Measurements from ENCODE around the gene HCFC2. TPM values are rescaled to one million over a fixed set of nuclear protein-coding genes. Genes with fewer than 3 reads are reported as not detected.

HCFC2 gene
- total RNA-seq, 2 experiments from 2014 or later: 11.2 to 15.1 TPM

DNA sequence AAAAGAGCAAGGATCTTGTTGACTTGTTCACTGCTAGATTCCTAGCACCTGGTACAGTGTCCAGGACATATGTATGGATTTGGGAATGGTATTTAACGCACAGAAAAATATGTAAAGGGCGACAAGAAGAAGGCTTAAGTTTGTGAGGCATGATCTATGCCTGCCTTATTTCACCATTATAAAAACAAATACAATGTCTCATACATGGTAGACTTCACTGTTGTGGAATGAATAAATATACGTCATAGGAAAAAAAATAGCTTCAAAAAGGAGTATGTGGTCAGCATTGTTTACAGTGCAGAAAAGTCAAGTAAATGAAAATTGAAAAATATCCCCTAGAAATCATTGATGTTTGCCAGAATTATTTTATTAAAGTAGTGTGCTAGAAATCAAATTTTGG lies 30.0 kb downstream of the HCFC2 start:
- H3K4me3 Mint-ChIP-seq: no peak overlapping the region
- H3K9me3 Mint-ChIP-seq: no peaks in the 10 kb centered on the region
- TF ChIP-seq, protein P1, sequence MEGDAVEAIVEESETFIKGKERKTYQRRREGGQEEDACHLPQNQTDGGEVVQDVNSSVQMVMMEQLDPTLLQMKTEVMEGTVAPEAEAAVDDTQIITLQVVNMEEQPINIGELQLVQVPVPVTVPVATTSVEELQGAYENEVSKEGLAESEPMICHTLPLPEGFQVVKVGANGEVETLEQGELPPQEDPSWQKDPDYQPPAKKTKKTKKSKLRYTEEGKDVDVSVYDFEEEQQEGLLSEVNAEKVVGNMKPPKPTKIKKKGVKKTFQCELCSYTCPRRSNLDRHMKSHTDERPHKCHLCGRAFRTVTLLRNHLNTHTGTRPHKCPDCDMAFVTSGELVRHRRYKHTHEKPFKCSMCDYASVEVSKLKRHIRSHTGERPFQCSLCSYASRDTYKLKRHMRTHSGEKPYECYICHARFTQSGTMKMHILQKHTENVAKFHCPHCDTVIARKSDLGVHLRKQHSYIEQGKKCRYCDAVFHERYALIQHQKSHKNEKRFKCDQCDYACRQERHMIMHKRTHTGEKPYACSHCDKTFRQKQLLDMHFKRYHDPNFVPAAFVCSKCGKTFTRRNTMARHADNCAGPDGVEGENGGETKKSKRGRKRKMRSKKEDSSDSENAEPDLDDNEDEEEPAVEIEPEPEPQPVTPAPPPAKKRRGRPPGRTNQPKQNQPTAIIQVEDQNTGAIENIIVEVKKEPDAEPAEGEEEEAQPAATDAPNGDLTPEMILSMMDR (IDR thresholded peaks at IDR 0.05): no peak
- intact Hi-C loops (cut with DNase I, micrococcal nuclease): no loop called here
- no peak for DNase-seq
- no peak overlapping the region for H3K4me3 ChIP-seq (ENCODE audit: low read length)
- no peaks in the 10 kb centered on the region for H3K27me3 ChIP-seq (ENCODE audit: control insufficient read depth in 1 of 2, insufficient read depth in 2 of 2, low read length in 2 of 2)
- ATAC-seq (ENCODE audit: poor library complexity): no peak
- no peak overlapping the region for H3K27ac Mint-ChIP-seq
- POLR2A ChIA-PET: no interaction called here
- H3K27me3 Mint-ChIP-seq: no peaks in the 10 kb centered on the region
- H3K27ac ChIP-seq (ENCODE audit: low read depth in 1 of 2, low read length in 2 of 2): no peak overlapping the region
- no peaks in the 10 kb centered on the region for H3K4me1 Mint-ChIP-seq (ENCODE audit: low read depth)
- peaks cover 86% of the 10 kb centered on the region for H3K36me3 Mint-ChIP-seq (ENCODE audit: low read depth)
- H3K4me1 ChIP-seq (ENCODE audit: insufficient read depth, low read length): no peaks in the 10 kb centered on the region
- CTCF ChIA-PET: no interaction called here
- H3K36me3 ChIP-seq (ENCODE audit: insufficient read depth, low read length): peaks cover 62% of the 10 kb centered on the region
- no peaks in the 10 kb centered on the region for H3K9me3 ChIP-seq (ENCODE audit: control insufficient read depth in 1 of 2, insufficient read depth in 1 of 2, low read length in 2 of 2)

- H3K36me3 ChIP-seq (ENCODE audit: insufficient read depth, low read length): peaks cover 62% of the 10 kb centered on the region
- ChIA-PET CTCF (no interaction called here), POLR2A (no interaction called here)
- no peaks in the 10 kb centered on the region for H3K4me1 ChIP-seq (ENCODE audit: insufficient read depth, low read length)
- Mint-ChIP-seq H3K27me3 (no peaks in the 10 kb centered on the region), H3K27ac (no peak overlapping the region), H3K36me3 (ENCODE audit: low read depth) (peaks cover 77% of the 10 kb centered on the region), H3K4me1 (ENCODE audit: low read depth) (no peaks in the 10 kb centered on the region), H3K9me3 (no peaks in the 10 kb centered on the region), H3K4me3 (no peak overlapping the region)
- ATAC-seq (ENCODE audit: poor library complexity) (no peak), DNase-seq (no peak)
- TF ChIP-seq, protein P1 (IDR thresholded peaks at IDR 0.05): no peak
- no peak overlapping the region for H3K27ac ChIP-seq (ENCODE audit: low read depth in 1 of 2, low read length in 2 of 2)
- H3K9me3 ChIP-seq (ENCODE audit: control insufficient read depth in 1 of 2, insufficient read depth in 1 of 2, low read length in 2 of 2): no peaks in the 10 kb centered on the region
- intact Hi-C loops (cut with DNase I, micrococcal nuclease): no loop called here
- H3K4me3 ChIP-seq (ENCODE audit: low read length): no peak overlapping the region
- no peaks in the 10 kb centered on the region for H3K27me3 ChIP-seq (ENCODE audit: control insufficient read depth in 1 of 2, insufficient read depth in 2 of 2, low read length in 2 of 2)
These were observed 31.0 kb downstream of the HCFC2 start for GRCh38 chr12:104095289-104095688.

- intact Hi-C loops (cut with DNase I, micrococcal nuclease): no loop called here
- ChIA-PET CTCF (interaction anchor here (1.5 to 1.9 kb wide), 2 partner anchors 11 to 13 kb away, joined by 5 to 7 read pairs; no protein-coding TSS in a partner anchor), POLR2A (no interaction called here)
- peaks cover 59% of the 10 kb centered on the region for H3K36me3 ChIP-seq (ENCODE audit: insufficient read depth, low read length)
- Mint-ChIP-seq H3K9me3 (no peaks in the 10 kb centered on the region), H3K36me3 (ENCODE audit: low read depth) (peaks cover 79% of the 10 kb centered on the region), H3K4me3 (no peak overlapping the region), H3K4me1 (ENCODE audit: low read depth) (no peaks in the 10 kb centered on the region), H3K27ac (no peak overlapping the region), H3K27me3 (no peaks in the 10 kb centered on the region)
- no peak for DNase-seq
- H3K4me1 ChIP-seq (ENCODE audit: insufficient read depth, low read length): no peaks in the 10 kb centered on the region
- no peaks in the 10 kb centered on the region for H3K9me3 ChIP-seq (ENCODE audit: control insufficient read depth in 1 of 2, insufficient read depth in 1 of 2, low read length in 2 of 2)
- no peak overlapping the region for H3K27ac ChIP-seq (ENCODE audit: low read depth in 1 of 2, low read length in 2 of 2)
- TF ChIP-seq, protein P1 (IDR thresholded peaks at IDR 0.05): no peak
- H3K27me3 ChIP-seq (ENCODE audit: control insufficient read depth in 1 of 2, insufficient read depth in 2 of 2, low read length in 2 of 2): no peaks in the 10 kb centered on the region
- H3K4me3 ChIP-seq (ENCODE audit: low read length): no peak overlapping the region
- ATAC-seq (ENCODE audit: poor library complexity): no peak
These were observed 33.6 kb downstream of the HCFC2 start for GRCh38 chr12:104097954-104098353.

Measured in CD4-positive, alpha-beta T cell (primary cell).